Esophagus squamous epithelium (tissue), 5 donors: ENCODE data around the gene ADGRB3. TPM values are rescaled to one million over a fixed set of nuclear protein-coding genes. Genes with fewer than 3 reads are reported as not detected.

Experiments
- DNase-seq: peaks from one replicate; lab custom pipeline; 2025; lab: John Stamatoyannopoulos, UW
- H3K27ac ChIP-seq, 4 donors: fragments of 200-600 bp; sonication (generic); one replicate each; pipeline ENCODE4 v1.5.1; 2016 to 2019; ENCODE audit warnings: mild to moderate bottlenecking in 1 of 4
- H3K27me3 ChIP-seq, 4 donors: fragments of 200-600 bp; sonication (generic); 1 replicate in 3 of 4; 2 replicates in 1 of 4; pipeline versions ENCODE4 v1.5.1 to v1.6.0; 2017 to 2021; ENCODE audit warnings: antibody characterized with exemption in 1 of 4
- H3K36me3 ChIP-seq, 3 donors: fragments of 200-600 bp; sonication (generic); one replicate each; pipeline ENCODE4 v1.5.1; 2016 to 2019
- H3K4me1 ChIP-seq, 3 donors: fragments of 200-600 bp; sonication (generic); one replicate each; pipeline ENCODE4 v1.5.1; 2017 to 2019
- H3K4me3 ChIP-seq, 4 donors: fragments of 200-600 bp; sonication (generic); 1 replicate in 3 of 4; 2 replicates in 1 of 4; pipeline ENCODE4 v1.5.1; 2016 to 2019; ENCODE audit warnings: mild to moderate bottlenecking in 2 of 4, moderate library complexity in 1 of 4
- H3K9me3 ChIP-seq, 3 donors: fragments of 200-600 bp; sonication (generic); one replicate each; pipeline ENCODE4 v1.5.1; 2016 to 2019
- CTCF ChIP-seq, 6 experiments: fragments of 450-650 bp in 4 of 6; fragments of 200-600 bp in 2 of 6; sonication (generic) in 2 of 6; IDR thresholded peaks; one replicate each; pipeline ENCODE4 v1.5.1; 2016 to 2019; ENCODE audit warnings: antibody characterized with exemption in 6 of 6, mild to moderate bottlenecking in 4 of 6, moderate library complexity in 4 of 6
- POLR2A ChIP-seq, 4 donors: fragments of 450-650 bp; IDR thresholded peaks; one replicate each; pipeline ENCODE4 v1.6.1; 2017; ENCODE audit warnings: antibody characterized with exemption in 4 of 4, mild to moderate bottlenecking in 4 of 4, moderate library complexity in 3 of 4
- WGBS, 2 donors: methylation state at CpG; one replicate each; pipeline ENCODE4 v1.1.5; 2018; 5-methylcytosine and 5-hydroxymethylcytosine counted together
- intact Hi-C: fragments of 100-400 bp; cut with DNase I; formaldehyde crosslinking; loops from one replicate; pipeline ENCODE4 v1.15.0; 2022
- total RNA-seq, 4 donors: library from RNA; depleted of rRNA; stranded (reverse); fragments of >200 nt; gene quantifications; one replicate each; pipeline ENCODE4 v1.1.0, GENCODE V29; 2016
- donor health status: DM: yes; HTN: yes; CAD: no.

The ADGRB3 gene
- total RNA-seq, 4 donors from 2014 or later, result 0.04 to 1.1 (median 0.32) TPM

DNA sequence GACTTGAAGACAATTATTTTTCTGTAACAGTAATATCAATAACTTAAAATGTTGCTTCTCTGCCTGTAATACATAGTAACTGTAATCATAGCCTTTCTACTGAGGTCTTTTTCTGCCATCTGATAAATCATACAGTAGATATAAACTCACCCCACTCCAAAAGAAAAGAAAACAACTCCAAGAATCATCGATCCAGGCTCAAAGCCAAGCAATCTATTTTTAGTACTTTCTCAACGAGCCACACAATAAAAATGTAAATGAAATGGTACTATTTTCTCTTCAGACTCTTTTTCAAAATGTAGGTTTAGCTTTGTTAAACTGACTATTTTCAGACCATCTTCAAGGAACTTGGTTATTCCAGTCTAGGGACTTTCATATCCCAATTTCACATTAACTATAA, 493.3 kb downstream of the ADGRB3 start:
- intact Hi-C loops, result no loop called here
- no peaks in the 10 kb centered on the region for H3K9me3 ChIP-seq
- no peak for DNase-seq
- 37 to 44% methylated on average over 2 of the region's 2 CpGs for WGBS, 2 donors
- H3K27me3 ChIP-seq, result no peaks in the 10 kb centered on the region
- no peak overlapping the region for H3K4me3 ChIP-seq
- H3K27ac ChIP-seq, result no peak overlapping the region
- TF ChIP-seq CTCF (IDR thresholded peaks at IDR 0.05), result no peak
- no peak for TF ChIP-seq POLR2A (IDR thresholded peaks at IDR 0.05)
- H3K36me3 ChIP-seq, result no peaks in the 10 kb centered on the region
- no peaks in the 10 kb centered on the region for H3K4me1 ChIP-seq

DNA sequence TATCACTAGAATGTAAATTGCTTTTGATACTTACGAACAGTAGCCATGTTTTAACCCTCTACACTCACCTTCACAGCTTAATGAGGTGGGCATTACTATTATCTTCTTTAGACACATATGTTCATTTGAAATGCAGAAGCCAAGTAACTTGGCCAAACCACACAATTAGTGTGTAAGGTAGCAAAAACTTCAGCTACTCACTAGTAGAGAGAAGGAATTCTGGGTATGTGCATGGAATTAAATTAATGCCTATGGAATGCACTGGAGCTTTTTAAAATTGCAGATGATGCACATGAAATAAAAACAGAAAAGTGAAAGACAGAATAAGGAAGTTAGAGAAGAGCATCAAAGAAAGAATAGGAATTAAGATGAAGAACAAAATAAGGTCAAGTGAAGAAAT, 494.0 kb downstream of the ADGRB3 start:
- Histone ChIP-seq H3K9me3 (no peaks in the 10 kb centered on the region), H3K27me3 (no peaks in the 10 kb centered on the region), H3K4me1 (no peaks in the 10 kb centered on the region), H3K27ac (no peak overlapping the region), H3K36me3 (no peaks in the 10 kb centered on the region), H3K4me3 (no peak overlapping the region)
- TF ChIP-seq CTCF (IDR thresholded peaks at IDR 0.05) (no peak), POLR2A (IDR thresholded peaks at IDR 0.05) (no peak)
- intact Hi-C loops, result no loop called here
- WGBS, 2 donors, result 29 to 50% methylated on average over 1 of the region's 1 CpG
- no peak for DNase-seq

- Histone ChIP-seq H3K27me3 (no peaks in the 10 kb centered on the region), H3K4me1 (no peaks in the 10 kb centered on the region), H3K4me3 (no peak overlapping the region), H3K9me3 (no peaks in the 10 kb centered on the region), H3K27ac (no peak overlapping the region), H3K36me3 (no peaks in the 10 kb centered on the region)
- no peak for DNase-seq
- 36 to 44% methylated on average over 1 of the region's 1 CpG for WGBS, 2 donors
- TF ChIP-seq CTCF (IDR thresholded peaks at IDR 0.05), result no peak
- TF ChIP-seq POLR2A (IDR thresholded peaks at IDR 0.05), result no peak
- intact Hi-C loops, result no loop called here
Measured at GRCh38 chr6:69135927-69136326, 500.8 kb downstream of the ADGRB3 start.

DNA sequence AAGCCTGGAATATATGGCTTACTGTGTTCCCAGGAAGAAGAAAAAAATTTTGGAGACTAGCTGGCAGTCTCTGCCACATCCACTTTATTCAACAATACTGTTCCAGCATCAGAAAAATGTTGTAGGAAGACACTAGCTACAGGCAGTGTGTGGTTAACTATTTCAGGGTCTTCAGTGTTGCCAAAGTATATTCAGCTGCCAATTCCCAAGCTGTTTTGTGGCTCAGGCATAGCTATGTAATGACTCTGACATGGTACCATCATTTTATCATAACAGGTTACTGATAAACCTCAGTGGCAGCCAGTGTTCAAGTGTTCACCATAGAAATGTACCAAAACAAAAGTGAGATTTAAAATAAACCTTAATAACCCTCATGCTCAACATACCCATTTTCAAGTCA, 503.1 kb downstream of the ADGRB3 start:
- intact Hi-C loops, result no loop called here
- H3K27me3 ChIP-seq, result no peaks in the 10 kb centered on the region
- H3K4me3 ChIP-seq, result no peak overlapping the region
- H3K27ac ChIP-seq, result no peak overlapping the region
- H3K36me3 ChIP-seq, result no peaks in the 10 kb centered on the region
- TF ChIP-seq POLR2A (IDR thresholded peaks at IDR 0.05), result no peak
- no peak for TF ChIP-seq CTCF (IDR thresholded peaks at IDR 0.05)
- no peaks in the 10 kb centered on the region for H3K4me1 ChIP-seq
- no peak for DNase-seq
- no peaks in the 10 kb centered on the region for H3K9me3 ChIP-seq

DNA sequence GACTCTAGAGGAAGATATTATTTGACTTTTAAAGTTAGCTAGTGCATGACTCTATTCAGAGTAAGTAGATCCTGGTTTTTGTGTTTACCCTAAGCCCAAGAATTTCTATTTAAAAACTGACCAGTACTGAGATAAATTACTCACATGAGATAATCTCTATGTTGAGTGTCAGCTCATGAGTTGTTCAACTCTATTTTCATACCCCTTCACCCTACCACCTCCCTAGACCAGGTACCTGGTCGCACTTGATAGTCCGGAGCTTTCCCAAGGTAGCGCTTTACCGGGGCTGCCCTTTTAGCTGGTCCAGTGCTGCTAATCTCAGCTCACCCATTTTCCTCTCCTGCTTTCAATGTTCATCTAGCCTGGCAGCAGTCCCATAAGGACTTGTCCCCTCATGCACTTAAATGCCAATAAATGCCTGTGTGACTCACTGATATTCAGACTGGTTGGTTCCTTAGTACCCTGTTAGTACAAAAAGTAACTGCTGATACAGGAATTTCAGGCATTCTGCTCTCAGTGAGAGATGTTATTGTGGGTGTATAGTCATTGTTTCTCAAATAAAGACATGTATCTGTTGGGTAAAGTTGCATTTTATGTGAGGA, 503.9 kb downstream of the ADGRB3 start:
- DNase-seq, result no peak
- intact Hi-C loops, result no loop called here
- no peak overlapping the region for H3K4me3 ChIP-seq
- H3K36me3 ChIP-seq, result no peaks in the 10 kb centered on the region
- WGBS, 2 donors, result 70 to 90% methylated on average over 4 of the region's 4 CpGs
- no peaks in the 10 kb centered on the region for H3K4me1 ChIP-seq
- H3K27ac ChIP-seq, result no peak overlapping the region
- H3K27me3 ChIP-seq, result no peaks in the 10 kb centered on the region
- no peaks in the 10 kb centered on the region for H3K9me3 ChIP-seq
- TF ChIP-seq POLR2A (IDR thresholded peaks at IDR 0.05), result no peak
- no peak for TF ChIP-seq CTCF (IDR thresholded peaks at IDR 0.05)
